Karpas-422 (cell line): ENCODE data around the gene GAGE12C. TPM values are rescaled to one million over a fixed set of nuclear protein-coding genes. Genes with fewer than 3 reads are reported as not detected.

ENCODE experiments used
- small RNA-seq: library from RNA; depleted of rRNA; stranded (forward); fragments of <200 nt; gene quantifications from one replicate; pipeline ENCODE3, GENCODE V24; 2014
- total RNA-seq: library from RNA; depleted of rRNA; stranded (reverse); fragments of >200 nt; shearing (Covaris generic); gene quantifications from 2 replicates; pipeline ENCODE4 v1.2.3, GENCODE V29; 2014; ENCODE audit warnings: low replicate concordance; rRNA removed

GAGE12C gene
- total RNA-seq, 1 experiment from 2014 or later = not detected

Small RNAs within 50 kb of the gene (small RNA-seq; reads per million reads assigned to genes)
- not detected for gene GAGE12B

Other genes with a start within 250 kb of the GAGE12C start
- not detected in 2 replicates for gene GAGE10, start 228.5 kb upstream of the GAGE12C start, total RNA-seq
- not detected in 2 replicates for gene GAGE12J, start 210.1 kb upstream of the GAGE12C start, total RNA-seq
- gene GAGE13, start 200.6 kb upstream of the GAGE12C start, total RNA-seq = not detected in 2 replicates
- not detected in 2 replicates for gene GAGE12D, start 9.6 kb downstream of the GAGE12C start, total RNA-seq
- not detected in 2 replicates for gene GAGE12E, start 19.1 kb downstream of the GAGE12C start, total RNA-seq
- not detected in 2 replicates for gene GAGE12F, start 28.7 kb downstream of the GAGE12C start, total RNA-seq
- gene GAGE12G, start 38.2 kb downstream of the GAGE12C start, total RNA-seq = not detected in 2 replicates
- not detected in 2 replicates for gene GAGE12H, start 47.8 kb downstream of the GAGE12C start, total RNA-seq
- not detected in 2 replicates for gene GAGE2A, start 57.3 kb downstream of the GAGE12C start, total RNA-seq
- gene GAGE1, start 66.8 kb downstream of the GAGE12C start, total RNA-seq = not detected in 2 replicates
- gene PAGE1, start 163.8 kb downstream of the GAGE12C start, total RNA-seq = not detected in 2 replicates